ENCODE results near the gene DOCK11.

Gene DOCK11

GRCh38 chrX:118499295-118499694, 3.7 kb downstream of the DOCK11 start:
- no peak for DNase-seq (ENCODE audit: low read depth, low spot score)

- DNase-seq (ENCODE audit: low read depth, low spot score), result no peak
Observed at GRCh38 chrX:118502161-118502789, 6.7 kb downstream of the DOCK11 start.

DNA sequence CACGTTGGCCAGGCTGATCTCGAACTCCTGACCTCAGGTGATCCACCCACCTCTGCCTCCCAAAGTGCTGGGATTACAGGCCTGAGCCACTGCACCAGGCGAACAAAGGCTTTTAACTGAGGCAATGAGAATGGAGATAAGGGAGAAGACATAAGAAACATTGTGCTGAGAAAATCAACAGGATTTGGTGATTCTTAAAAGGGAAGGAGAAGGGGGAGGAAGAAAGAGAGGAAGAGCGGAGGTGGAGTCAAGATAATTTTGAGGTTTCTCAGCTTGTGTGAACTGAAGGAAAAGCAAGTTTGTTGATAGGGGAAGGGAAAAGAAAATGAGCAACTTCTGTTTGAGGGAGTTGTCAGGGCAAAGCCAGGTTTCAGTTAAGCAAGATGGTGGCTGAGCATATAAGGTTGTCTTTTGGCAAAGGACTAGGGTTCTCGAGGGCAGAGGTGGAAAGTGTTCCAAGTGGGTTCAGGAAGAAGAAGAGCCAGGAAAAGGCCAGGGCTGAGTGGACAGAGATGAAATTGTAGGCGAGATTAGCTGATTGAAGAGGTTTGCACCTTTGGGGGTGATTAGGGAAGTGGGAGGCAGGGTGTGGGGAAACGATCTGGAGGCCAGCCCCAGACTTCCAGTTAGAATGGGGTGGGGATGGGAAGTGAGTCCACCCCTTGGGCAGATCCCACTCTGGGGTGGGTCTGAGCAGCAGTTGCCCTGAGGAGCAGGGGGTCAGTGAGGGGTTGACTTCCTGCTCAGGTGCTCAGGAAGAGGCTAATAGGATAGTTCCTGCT, 7.8 kb downstream of the DOCK11 start:
- no peak for DNase-seq (ENCODE audit: low read depth, low spot score)

DNA sequence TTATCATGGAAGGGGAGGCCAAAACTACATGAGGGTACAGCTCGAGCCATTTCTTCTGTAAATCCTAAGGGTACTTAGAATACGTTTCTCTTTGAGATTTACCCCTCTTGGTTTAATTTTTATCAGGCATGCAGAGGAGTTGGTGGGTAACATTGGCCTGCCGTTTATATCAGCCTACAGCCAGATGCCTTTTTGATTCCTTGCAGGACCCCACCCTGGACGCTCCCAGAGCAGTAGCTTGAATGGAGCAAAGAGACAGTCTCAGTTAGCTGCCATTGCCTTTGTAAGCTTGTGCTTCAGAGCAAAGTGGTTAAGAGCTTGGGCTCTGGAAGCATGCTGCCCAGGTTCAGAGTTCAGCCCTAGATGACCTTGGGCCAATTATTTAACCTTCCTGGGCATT, 9.0 kb downstream of the DOCK11 start:
- DNase-seq (ENCODE audit: low read depth, low spot score), result no peak

DNA sequence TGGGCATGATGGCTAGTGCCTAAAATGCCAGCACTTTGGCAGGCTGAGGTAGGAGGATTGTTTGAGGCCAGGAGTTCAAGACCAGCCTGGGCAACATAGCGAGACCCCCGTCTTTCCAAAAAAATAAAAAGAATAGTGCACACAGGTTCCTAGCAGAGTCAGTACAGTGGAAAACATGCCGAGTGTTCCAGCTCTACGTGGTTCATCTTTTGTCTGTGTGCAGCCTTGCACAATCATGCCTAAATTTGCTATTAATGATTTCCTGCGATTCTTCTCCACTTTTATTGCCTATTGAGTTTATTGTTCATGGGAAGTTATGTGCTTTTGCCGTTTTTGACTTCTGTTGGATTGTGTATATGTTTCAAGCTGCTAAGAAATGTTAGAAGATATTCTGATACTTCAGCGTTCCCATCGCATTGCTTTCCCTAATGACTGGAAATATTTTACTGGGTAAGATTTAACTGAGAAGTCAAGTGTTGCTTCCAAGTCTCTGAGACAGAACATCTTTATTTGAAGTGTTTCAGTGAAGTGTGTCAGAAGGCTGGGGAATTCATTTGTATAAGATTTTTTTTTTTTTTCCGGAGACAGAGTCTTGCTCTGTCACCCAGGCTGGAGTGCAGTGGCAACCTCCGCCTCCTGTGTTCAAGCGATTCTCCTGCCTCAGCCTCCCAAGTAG, 11.3 kb downstream of the DOCK11 start:
- DNase-seq (ENCODE audit: low read depth, low spot score), result no peak

GRCh38 chrX:118507766-118508165, 12.2 kb downstream of the DOCK11 start:
- no peak for DNase-seq (ENCODE audit: low read depth, low spot score)

- no peak for DNase-seq (ENCODE audit: low read depth, low spot score)
Observed at GRCh38 chrX:118508221-118508620, 12.6 kb downstream of the DOCK11 start.

DNA sequence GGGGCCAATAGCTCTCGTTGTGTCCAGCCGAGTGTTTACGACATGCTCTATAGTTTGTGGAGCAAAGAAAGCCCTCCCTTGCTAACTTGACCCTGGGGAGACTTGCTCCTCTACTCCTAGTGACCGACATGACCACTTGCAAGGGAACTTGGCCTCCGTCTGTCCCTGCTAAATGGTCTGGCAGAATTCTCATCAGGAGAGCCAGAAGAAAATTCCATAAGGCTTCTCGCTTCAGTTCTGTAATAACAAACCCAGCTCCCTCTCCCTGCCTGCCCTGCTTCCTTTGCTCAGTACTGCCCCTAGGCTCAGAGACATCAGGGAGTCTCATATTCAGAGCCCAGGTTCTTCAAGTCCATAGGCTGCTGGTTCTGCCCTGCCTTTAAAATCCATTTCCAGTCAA, 13.0 kb downstream of the DOCK11 start:
- DNase-seq (ENCODE audit: low read depth, low spot score), result no peak

DNA sequence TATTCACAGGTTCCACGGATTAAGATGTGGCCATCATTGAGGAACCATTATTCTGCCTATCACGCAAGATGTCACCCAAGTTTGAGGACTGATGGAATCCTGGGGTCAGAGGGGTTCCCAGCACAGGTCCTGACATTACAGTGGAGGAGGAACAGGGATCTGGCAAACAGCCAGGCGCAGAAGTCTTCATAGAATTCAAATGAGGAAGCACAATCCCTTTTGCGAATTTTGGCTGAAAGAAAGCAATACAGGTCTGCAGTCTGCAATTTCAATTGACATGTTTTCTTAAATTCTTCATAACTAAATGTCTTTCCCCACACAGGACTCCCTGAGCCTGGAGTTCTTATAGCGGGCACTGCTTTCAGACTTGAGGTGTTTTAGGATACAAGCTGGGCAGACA, 14.5 kb downstream of the DOCK11 start:
- no peak for DNase-seq (ENCODE audit: low read depth, low spot score)

- no peak for DNase-seq (ENCODE audit: low read depth, low spot score)
Observed at GRCh38 chrX:118513120-118513898, 17.7 kb downstream of the DOCK11 start.

- no peak for DNase-seq (ENCODE audit: low read depth, low spot score)
Observed at GRCh38 chrX:118519411-118520215, 24.0 kb downstream of the DOCK11 start.

DNA sequence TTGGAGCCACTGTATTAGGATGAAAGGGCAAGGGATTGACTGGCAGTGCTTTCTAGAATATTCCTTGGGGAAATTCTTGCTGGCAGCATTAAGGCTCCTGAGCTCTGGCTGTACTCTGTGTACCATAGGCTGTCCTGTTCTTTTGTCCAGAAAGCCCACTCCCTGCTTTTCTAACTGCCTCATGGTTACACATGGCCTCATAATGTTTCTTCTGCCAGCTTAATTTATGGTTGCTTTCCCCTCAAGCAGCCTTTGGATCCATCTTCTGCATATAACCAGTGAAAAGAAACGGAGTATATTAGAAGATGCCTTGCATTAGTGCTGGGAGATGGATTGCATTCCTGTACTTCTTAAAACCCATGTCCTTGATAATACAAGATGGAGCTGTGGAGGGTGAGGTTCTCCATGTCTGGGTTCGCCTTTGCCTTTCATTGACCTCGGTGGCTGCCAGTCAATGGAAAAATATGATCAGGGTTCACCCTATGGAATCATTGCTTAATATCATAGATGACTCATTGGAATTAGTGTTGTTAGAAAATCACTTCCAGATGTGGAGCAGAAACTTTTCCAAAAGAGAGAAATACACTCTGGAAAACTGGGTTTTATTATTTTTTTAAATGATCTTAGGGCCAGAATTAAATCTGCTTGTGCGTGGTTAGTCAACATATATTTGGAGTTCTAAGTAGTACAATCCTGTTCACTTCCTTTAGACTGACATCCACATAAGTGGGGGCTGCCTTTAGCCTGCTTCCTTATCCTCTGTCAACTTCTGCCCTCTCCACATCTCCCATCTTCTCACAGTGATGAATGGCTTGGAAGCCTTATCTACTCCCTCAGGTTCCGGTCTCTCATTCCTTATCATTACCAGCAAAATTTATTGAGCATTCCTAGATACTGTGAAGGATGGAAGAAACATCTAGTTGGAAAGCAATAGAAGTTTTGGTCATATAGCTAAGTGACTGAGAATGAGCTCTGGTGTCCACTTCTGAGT, 24.9 kb downstream of the DOCK11 start:
- DNase-seq (ENCODE audit: low read depth, low spot score), result no peak

DNA sequence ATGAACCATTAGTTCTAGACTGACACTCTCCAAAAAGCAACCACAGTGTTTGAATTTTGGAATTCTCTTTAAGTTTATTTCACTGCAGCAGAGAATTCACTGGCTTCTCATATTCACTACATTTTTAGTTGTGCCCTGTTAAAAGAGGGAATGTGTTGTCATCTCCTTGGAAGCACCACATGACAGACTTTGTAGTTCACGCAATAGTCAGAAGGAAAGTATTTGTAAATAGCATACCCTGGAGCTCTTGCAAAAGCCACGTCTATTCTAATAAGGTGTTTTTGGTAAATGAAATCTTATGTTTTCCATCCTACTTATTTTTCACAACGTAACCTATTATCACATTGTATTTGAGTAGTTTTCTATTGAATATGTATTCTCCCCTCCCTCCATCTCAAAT, 25.8 kb downstream of the DOCK11 start:
- no peak for DNase-seq (ENCODE audit: low read depth, low spot score)

DNA sequence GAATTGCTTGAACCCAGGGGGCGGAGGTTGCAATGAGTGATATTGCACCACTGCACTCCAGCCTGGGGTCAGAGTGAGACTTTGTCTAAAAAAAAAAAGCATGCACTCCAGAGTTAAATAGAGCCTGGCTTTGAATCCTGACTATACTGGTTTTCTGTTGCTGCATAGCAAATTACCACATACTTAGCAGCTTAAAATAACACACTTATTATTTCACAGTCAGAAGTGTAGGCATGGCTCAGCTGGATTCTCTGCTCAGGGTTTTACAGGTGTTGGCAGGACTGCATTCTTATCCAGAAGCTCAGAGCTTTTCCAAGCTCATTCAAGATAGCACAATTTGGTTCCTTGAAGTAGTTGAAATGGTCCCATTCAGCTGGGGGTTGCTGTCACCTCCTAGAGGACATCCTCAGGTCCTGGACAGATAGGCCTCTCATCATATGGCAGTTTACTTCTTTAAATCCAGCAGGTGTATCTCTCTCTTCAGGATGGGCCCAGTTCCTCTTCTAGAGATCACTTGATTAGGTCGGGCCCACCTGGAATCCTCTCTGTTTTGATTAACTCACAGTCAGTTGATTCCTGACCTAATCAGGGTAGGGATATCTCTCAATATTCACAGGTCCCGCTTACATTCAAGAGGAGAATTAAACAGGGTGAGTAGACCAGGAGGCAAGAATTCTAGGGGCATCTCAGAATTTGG, 26.8 kb downstream of the DOCK11 start:
- no peak for DNase-seq (ENCODE audit: low read depth, low spot score)

DNA sequence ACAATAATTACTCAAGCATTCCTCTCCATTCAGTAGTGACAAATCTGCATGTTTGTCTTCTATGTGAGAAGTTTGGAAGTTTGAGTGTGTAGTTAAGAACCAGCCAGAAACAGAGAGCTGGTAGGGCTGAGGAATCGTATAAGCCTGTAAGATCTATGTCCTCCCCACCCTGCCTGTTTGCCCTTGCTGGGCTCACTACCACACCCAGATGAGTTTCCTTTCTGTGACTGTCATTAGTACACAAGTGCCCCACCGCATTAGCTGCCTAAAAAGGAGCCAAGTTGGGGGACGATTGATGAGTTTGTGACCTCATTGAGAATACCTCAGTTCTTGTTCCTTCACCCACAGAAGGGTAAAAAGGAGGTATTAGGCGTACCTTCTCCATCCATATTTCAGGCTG, 28.3 kb downstream of the DOCK11 start:
- no peak for DNase-seq (ENCODE audit: low read depth, low spot score)

- no peak for DNase-seq (ENCODE audit: low read depth, low spot score)
Observed at GRCh38 chrX:118524344-118524743, 28.7 kb downstream of the DOCK11 start.

GRCh38 chrX:118525174-118525730, 29.6 kb downstream of the DOCK11 start:
- DNase-seq (ENCODE audit: low read depth, low spot score), result no peak

DNA sequence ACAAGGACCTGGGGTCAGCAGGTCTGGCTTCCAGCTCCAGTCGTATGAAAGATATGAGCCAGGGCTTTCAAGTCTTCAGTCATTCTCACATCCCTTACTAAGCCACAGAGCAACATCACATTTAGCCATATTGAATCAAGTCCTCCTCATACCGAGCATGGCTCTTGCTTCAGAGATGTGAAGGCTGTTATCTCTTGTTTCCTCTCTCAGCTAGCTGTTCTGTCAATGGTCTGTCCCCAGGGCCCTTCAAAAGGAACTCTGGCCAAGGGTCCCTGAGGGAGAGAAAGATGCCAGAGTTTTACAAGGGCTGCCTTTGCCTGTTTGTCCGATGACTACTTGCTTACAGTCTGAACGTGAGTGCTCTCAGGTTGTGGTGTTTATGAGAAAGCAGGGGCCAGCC, 30.5 kb downstream of the DOCK11 start:
- DNase-seq (ENCODE audit: low read depth, low spot score), result no peak

All from smooth muscle cell of the brain vasculature (primary cell).